Mammary epithelial cell (primary cell): Measurements from ENCODE around the gene KDM4B.

Experiments used
- CTCF ChIP-seq, 2 donors: IDR thresholded peaks in 1 of 2; conservative IDR thresholded peaks in 1 of 2; 2 replicates each; pipeline ENCODE4 v1.5.1; 2011 to 2012; ENCODE audit warnings: inconsistent platforms in 2 of 2, low read length in 2 of 2, mild to moderate bottlenecking in 2 of 2, control low read depth in 1 of 2, low read depth in 1 of 2; ENCODE audit not compliant: insufficient read depth in 1 of 2; ENCODE audit errors: extremely low read depth in 1 of 2
- EZH2 ChIP-seq: IDR thresholded peaks from 2 replicates; pipeline ENCODE4 v1.6.1; 2012; ENCODE audit warnings: low read length, inconsistent platforms, borderline replicate concordance

DNA sequence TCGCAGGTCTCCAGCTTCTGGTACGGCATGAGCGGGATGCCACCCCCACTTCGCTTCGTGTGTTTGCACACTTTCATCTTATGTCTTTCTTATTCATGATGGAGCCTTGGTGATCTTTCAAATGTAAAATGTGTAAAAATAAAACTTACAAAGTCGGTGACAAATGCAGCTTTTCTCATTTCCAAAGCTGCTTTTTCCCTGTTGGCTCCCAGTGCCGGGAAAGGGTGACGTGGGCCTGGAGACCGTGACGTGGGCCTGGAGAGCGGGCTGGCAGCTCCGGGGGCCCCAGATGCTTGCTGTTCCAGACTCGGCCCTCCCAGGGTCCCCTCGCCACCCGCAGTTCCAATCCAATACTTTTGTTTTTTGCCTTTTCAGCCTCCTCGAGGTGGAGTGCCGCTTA, 101.4 kb downstream of the KDM4B start:
- TF ChIP-seq EZH2: no peak
- no peak for TF ChIP-seq CTCF (conservative IDR thresholded peaks at IDR 0.05 in 1 of 2, IDR thresholded peaks at IDR 0.05 in 1 of 2; ENCODE audit: extremely low read depth in 1 of 2, insufficient read depth in 1 of 2, low read depth in 1 of 2, low read length in 2 of 2)
